Glomerular endothelial cell (primary cell): ENCODE data around the gene MARCKSL1. TPM values are rescaled to one million over a fixed set of nuclear protein-coding genes. Genes with fewer than 3 reads are reported as not detected.
"Not testable (repeated sequence)": the region's sequence is repeated elsewhere in the genome, so short reads cannot be mapped to it uniquely, and the experiment has no call there.

Experiments
- DNase-seq: peaks from one replicate; pipeline ENCODE4 v3.0.0-alpha.2; 2011; ENCODE audit warnings: low read depth, low spot score; ENCODE audit errors: extremely low read depth
- total RNA-seq: library from RNA; depleted of rRNA; stranded (reverse); fragments of >200 nt; gene quantifications from 2 replicates; pipeline ENCODE4 v1.2.3, GENCODE V29; 2015

Gene MARCKSL1, protein sequence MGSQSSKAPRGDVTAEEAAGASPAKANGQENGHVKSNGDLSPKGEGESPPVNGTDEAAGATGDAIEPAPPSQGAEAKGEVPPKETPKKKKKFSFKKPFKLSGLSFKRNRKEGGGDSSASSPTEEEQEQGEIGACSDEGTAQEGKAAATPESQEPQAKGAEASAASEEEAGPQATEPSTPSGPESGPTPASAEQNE
- total RNA-seq = 355 and 455 TPM in 2 replicates

DNA sequence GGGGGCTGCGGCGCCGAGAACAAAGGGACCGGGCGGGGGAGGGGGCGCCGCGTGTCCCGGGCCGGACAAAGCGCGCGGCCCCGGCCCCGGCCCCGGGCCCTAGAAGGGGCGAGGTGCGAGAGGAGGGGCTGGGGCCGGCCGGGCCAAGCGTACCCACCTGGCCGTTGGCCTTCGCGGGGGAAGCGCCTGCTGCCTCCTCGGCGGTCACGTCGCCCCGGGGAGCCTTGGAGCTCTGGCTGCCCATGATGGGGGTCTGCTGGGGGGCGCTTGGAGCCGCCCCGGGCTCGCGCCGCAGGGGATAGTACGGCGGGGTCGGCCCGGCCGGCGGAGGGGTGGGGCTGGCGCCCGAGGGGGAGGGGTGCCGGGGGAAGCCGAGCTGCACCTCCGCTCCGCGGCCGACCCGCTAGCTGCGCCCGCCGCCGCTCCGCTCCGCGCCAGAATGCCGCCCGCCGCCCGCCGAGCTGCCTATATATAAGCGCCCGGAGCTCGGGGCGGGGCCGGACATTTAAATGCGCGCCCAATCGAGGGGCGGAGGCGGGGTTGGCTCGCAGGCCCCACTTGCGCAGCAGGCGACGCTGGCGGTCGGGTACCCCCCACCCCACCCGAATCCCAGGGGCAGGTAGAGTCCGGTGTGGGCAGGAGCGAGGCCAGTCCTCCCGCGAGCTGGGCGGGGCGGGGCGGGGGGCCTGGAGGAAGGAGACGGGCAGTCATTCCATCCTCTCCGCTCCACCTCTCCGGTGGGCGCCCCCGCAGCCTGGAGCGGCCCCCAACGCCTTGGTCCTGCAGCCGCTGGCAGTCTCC, at the start of gene MARCKSL1:
Gene MARCKSL1 (minus strand): TSS at position 444 of the 801 bp plus-strand sequence. CDS start 200 bp downstream, at position 244.
- no peak for DNase-seq

DNA sequence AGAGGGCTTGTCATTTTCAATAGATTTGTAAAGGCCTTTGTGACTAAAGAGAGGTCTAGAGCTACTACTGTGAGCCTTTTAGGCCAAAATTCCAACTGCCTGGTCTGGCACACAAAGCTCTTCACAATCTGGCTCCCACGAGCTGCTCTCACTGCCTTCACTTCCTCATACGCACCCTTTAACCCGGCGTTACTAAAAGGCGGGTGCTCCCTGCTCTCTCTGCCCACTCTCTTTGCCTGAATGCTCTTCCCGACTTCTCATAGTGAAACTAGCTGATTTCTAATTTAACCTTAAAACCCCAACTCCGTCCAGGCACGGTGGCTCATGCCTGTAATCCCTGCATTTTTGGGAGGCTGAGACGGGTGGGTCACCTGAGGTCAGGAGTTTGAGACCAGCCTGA, 44.0 kb upstream of the MARCKSL1 start:
- no peak for DNase-seq

DNA sequence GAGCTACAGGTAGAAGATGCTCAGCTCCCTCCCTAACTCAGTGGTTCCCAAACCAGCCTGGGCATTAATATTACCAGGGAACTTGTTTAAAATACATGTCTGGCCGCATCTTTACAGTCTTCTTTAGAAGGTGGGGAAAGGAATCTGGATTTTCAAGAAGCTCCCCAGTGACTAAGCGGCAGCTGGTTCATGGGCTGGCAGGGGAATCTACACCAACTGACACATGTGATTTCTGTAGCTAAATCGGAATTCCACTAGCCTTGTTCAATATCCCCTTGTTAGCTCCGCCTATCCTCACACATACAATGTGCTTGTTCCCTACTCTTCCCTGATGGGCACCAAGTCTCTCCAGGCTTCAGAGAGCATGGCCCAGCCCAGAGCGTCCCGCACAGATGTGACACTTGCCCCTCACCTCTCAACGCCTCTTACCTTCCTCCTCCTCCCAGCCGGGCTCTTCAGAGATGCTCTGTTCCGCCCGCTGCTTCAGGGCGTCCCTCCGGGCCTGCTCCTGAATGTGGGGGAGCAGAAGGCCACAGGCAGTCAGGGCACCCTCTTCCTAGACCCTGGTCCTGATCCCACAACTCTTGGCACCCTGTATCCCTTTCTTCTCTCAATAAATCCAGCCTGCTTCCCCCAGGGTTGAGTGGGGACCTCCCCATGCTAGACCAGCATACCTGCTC, 41.6 kb upstream of the MARCKSL1 start:
- no peak for DNase-seq

DNA sequence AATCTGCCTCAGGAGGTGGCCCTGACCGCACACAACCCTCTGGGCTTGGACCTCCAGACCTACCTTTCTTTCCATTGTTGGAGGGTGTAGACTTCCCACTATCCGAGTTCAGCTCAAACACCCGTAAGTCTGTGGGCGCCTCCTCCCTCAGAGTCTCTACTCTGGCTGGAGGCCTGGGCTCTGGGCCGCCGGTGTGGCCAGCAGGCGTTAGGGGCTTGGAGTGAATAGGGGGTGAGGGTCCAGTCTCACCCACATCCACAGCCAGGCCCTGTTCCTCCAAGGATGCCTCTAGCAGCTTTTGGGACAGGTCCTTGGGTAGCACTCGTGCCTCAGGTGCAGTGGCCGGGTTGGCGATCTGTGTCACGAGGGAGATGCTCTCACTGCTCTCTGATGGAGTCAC, 40.2 kb upstream of the MARCKSL1 start:
- DNase-seq = no peak

DNA sequence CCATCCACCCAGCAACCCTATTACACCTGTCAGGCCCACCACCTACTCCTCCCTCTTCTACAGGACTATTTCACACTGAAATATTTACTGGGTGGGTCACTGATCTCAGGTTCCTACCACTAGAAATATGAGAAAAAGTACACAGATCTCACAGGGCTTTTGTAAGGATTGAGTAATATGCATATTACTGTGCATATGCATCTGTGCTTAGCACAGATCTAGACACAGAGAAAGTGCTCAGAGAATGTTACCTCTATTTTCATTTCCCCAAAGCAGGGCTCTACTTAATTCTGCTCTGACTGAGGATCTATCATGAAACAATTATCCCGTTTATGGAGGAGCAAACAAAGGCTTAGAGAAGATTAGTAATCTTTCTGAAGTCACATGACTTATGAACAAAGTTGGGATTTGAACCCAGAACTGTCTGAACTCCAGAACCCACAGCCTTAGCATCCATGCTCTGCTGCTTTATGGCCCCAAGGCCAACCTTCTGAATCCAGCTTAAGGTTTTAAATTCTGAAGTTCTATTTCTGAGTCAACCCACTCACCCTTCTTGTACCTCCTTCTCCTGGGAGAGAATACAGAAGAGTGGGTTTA, 38.1 kb upstream of the MARCKSL1 start:
- no peak for DNase-seq

DNA sequence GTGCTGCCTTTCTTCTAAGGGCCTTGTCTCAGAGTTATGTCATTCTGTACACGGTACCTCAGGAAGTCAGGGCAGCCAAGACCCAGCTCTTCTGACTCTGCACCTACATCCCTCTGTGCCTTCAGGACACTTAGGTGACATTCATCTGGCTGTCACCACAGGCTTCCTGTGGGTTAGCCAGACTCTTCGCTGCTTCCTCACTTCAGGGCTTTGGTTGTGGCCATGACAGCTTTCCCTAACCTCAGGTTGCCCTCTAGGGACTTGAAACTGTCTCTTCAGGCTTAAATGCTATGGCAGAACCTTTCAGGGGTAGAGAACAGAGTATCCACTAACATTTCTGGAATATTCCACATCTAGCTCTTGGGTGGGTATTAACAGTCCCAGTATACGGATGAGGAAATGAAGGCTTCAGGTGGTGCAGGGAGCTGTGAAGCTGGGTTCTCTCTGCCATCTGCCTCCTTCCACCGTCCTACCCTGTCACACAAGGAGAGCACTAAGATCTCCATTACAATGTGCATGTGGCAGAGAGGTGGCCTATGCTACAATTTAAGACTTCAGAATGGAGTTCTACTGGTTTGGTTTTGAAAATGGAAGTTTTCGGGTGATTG, 36.2 kb upstream of the MARCKSL1 start:
- DNase-seq = no peak

DNA sequence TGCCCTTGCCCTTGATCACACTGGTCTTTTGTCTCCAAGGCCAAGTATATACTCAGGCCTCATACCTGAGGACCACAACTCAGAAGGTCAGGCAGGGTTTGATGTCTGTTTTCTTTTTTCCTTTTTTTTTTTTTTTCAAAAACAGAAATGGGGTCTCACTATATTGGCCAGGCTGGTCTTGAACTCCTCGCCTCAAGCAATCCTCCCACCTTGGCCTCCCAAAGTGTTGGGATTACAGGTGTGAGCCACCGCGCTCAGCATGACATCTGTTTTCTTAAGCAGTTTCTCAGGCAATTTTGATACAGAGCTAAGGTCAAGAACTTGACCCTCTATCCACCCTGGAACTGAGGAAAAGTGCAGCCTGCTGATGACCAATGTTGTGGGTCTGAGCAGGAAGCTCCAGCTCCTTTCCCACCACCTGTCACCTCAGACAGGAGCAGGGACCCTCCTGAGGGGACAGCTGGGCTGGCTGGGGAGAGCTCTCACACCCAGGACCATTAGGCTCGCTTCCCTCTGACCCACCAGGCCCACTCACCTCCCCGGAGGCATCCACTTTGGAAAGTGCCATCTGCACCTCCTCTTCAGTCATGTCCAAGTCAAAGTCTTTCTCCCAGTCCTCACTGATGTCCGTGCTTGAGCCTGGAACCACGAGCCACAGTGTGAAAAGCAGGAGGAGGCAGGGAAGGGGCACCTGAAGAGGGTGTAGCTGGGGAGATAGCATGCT, 32.0 kb upstream of the MARCKSL1 start:
- DNase-seq = no peak

DNA sequence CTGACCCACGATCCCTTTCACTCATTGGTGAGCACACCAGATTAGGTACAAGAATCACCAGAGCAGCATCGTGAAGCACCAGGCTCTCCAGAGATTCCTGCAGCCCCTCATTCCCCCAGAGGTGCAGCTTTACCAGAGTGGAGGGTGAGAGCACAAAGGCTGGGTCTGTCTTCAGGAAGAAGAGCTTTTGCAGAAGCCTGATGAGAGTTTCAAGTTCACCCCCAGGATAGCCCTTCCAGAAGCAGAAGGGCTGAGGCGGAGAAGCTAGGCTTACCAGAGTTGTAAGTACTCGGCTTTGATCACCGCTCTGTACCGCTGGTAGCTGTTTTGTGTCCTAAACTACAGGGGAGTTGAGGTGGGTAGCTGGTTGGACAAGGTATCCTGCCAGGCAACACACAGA, 29.4 kb upstream of the MARCKSL1 start:
- no peak for DNase-seq

DNA sequence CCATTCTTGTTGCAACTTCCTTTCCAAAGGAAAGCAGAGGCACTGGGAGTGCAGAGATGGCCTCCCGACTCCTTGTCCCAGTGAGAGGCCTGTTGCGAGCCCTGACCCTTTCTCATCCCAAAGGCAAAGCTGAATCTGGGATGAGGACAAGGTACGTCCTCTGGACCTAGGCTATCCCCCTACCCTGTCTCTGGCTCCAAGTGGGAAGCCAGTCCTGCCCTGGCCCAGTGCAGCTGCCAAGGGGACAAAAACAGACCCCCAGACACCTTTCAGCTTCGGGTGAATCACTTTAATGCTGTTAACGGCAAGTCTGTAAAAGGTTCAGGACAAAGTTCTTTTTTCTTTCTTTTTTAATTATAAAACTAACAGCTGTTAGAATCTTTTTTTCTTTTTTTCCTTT, 28.8 kb upstream of the MARCKSL1 start:
- DNase-seq = no peak

DNA sequence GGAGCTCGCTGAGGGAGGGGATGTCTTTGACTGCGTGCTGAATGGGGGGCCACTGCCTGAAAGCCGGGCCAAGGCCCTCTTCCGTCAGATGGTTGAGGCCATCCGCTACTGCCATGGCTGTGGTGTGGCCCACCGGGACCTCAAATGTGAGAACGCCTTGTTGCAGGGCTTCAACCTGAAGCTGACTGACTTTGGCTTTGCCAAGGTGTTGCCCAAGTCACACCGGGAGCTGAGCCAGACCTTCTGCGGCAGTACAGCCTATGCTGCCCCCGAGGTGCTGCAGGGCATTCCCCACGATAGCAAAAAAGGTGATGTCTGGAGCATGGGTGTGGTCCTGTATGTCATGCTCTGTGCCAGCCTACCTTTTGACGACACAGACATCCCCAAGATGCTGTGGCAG, 27.7 kb upstream of the MARCKSL1 start:
- DNase-seq = no peak

DNA sequence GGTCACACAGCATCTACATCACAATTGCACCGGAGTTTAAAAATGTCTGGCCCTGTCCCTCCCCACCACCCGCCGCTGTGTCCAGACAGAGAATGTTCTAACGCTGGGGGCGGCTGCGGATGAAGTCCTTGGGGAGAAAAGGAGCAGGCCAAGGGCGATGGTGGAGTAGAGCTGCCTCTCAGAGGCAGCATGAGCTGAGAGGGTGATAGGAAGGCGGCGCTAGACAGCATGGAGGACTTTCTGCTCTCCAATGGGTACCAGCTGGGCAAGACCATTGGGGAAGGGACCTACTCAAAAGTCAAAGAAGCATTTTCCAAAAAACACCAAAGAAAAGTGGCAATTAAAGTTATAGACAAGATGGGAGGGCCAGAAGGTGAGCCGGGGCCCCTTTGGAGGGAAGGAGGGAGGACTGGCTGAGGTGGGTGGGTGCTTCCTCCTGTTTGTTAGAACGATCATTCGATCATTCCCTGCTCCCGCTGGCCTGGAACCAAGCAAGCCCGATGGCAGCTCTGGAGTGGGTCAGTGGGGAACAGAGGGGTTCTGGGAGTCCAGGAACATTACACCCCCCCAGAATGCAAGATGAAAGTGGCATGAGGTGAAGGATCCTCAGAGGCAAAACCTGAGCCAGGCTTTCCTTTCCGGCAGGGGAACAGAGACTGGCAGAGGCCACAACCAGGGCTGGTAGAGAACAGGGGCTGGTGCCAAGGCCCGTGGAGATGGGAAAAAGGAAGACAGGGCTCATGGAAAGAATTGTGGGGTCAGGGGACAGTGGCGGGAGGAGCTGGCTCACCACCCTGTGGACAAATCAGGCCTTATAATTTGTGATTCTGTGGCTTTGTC, 26.7 kb upstream of the MARCKSL1 start, which contains the start of the genes FAM229A and TSSK3:
Gene FAM229A (minus strand): TSS at position 12 of the 840 bp plus-strand sequence. CDS start 394 bp downstream, outside the sequence.
Gene TSSK3 (plus strand): TSS at position 66 of the 840 bp plus-strand sequence. CDS start 163 bp downstream, at position 229.
- DNase-seq = no peak

DNA sequence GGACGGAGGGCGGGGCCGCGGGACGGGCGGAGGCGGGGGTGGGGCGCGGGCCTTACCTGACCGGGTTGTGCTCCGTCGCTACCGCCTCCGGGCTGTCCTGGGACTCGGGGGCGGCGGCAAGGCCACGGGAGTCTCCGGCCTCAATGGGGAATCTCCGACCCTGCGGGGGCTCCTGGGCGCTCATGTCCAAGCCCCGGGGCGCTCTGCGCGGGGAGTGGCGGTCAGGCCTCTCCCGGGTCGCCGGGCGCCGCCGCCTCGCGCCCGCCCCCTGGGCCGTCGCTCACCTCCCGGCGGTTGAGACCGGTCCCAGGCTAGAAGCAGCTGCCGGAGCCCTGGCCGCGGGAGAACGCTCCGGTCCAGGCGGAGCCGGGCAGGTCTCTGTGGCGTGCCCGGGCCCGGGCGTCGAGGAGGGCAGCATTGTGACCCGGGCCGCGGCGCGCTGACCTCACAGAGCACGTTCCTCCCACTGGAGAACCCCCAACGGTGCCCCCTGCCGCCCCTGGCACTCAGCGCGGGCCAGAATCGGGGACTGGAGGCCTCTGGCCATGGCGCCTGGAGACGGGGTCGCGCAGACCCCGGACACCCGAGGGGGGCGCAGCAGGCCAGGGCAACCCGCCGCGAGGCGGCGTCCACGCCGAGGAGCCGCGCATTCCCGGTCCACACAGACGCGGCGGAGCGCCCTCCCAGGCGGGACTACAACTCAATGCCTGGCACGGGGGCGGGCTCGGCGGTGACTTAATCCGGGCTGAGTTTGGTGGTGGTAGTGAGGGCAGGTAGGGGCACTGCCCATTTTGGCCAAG, 25.8 kb upstream of the MARCKSL1 start:
- no peak for DNase-seq

DNA sequence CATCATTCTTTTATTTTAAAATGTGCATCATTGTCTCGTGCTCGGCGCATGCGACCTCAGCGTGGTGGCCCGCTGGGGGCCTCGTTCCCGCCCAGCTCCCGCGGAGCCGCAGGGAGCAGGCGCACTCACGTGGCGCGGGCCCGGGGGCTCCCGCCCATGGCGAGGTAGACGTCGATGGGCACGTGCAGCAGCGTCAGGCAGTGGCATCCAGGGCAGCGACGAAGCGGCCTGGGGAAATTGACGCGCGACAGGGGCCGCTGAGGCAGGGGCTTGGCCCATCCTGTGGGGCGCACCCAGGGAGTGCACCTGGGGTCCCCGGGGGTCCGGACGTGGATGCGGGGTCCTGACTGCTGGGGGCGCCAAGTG, 25.3 kb upstream of the MARCKSL1 start:
- DNase-seq = no peak

DNA sequence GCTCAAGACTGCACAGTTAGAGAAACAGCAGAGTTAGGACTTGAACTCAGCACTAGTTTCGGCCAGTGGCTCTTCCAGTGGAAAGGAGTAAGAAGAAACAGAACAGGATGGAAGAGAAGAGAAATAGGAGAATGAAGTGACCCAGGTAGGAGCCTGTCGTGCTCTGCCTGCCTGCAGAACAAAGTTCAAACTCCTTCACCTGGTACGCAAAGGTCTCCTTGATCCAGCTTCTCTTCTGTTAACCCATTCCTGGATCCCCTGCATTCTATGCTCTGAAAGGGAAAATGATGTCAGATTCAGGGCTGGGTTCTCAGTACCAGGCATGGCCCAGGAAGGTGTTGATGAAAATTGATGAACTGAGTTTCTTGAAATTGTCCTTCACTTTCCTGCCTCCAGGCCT, 22.4 kb upstream of the MARCKSL1 start:
- no peak for DNase-seq

DNA sequence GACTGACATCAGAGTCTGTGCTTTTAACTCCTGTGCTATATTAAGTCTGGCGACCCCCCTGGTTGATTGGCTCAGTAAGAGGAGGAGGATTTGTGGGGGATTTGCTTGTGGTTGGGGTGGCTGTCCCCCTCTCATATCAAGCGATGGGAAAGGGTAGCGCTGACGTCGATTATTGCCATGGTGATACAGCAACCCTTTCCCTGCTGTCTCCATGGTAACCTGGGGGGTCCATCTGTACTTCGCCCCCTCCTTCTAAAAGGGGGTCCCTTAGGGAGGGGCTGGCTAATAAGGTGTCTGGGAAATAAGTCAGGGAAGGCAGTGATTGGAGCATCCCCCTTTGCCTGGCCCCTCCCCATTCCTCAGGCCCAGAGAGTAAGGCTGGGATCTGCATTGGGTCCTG, 21.6 kb upstream of the MARCKSL1 start:
- DNase-seq = no peak

DNA sequence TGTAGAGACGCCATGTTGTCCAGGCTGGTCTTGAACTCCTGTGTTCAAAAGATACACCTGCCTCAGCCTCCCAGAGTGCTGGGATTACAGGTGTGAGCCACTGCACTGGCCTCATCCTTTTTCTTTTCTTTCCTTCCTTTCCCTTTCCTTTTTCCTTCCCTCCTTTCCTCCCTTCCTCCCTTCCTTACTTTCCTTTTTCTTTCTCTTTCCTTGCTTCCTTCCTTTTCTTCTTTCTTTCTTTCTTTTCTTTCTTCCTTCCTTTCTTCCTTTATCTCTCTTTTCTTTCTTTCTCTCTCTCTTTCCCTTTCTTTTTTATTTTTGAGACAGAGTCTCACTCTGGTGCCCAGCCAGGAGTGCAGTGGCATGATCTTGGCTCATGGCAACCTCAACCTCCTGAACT, 20.4 kb upstream of the MARCKSL1 start:
- no peak for DNase-seq

DNA sequence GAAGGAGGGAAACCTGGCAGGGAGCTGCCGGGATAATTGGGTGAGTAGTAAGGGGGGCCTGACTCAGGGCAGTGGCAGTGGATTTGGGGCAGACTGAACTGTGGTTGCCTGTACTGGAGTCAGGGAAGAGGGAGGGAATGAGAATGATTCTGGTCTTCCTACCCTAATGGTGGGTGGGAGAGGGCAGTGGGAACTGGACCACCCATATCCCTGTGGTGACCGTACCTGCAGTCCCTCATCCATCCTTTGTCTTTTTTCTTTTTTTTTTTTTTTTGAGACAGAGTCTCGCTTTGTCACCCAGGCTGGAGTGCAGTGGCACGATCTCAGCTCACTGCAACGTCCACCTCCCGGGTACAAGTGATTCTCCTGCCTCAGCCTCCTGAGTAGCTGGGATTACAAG, 19.7 kb upstream of the MARCKSL1 start:
- not testable (repeated sequence) for DNase-seq

DNA sequence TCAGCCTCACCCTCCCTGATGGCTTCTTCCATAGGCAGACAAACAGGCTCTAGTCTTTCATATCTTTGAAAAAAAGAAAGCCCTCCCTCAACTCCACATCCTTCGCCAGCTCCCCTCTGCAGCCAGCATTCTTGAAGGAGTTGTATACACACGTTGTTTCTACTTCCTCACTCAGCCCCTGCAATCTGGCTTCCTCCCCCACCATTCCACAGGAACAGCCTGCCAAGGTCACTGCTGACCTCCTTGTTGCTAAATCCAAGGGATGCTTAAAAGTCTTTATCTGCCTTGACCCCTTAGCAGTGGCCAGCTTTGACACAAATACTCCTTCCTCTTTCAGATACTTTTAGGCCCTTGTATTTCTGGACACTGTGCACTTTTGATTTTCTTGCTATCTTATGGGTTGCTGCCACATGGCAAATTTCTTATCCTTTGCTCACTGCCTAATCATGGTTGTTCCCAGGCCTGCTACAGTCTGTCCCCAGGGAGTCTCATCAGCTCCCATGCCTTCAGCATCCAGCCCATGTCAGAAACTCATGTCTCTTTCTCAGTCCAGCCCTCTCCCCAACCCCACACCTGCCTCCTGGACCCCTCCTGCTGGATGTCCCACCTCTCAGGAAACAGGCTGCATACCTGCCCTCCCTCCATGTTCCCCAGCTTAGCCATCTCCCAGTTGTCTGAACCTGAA, 18.0 kb upstream of the MARCKSL1 start:
- DNase-seq = no peak
